GM12891 (cell line): ENCODE measurements around the gene LATS2.

Experiments used
- POLR2A ChIP-seq: IDR thresholded peaks from 2 replicates; pipeline ENCODE4 v1.6.1; 2011; ENCODE audit warnings: low read depth, low read length, control low read depth
- POLR2AphosphoS5 ChIP-seq: IDR thresholded peaks from 2 replicates; pipeline ENCODE4 v1.6.1; 2011; ENCODE audit warnings: low read depth, low read length, control low read depth
- POU2F2 ChIP-seq: IDR thresholded peaks from 2 replicates; pipeline ENCODE4 v1.6.1; 2011; ENCODE audit warnings: low read depth, mild to moderate bottlenecking, control low read depth, low read length, moderate library complexity
- SPI1 ChIP-seq: IDR thresholded peaks from 2 replicates; pipeline ENCODE4 v1.6.1; 2011; ENCODE audit warnings: low read depth, low read length, control low read depth
- TAF1 ChIP-seq: IDR thresholded peaks from 2 replicates; pipeline ENCODE4 v1.6.1; 2011; ENCODE audit warnings: low read depth, low read length, control low read depth

GRCh38 chr13:21086929-21087328, 25.5 kb upstream of the LATS2 start:
- TF ChIP-seq POLR2A (no peak), POLR2AphosphoS5 (no peak), SPI1 (no peak), TAF1 (no peak), POU2F2 (no peak)
